ENCODE measurements around the gene DDX11. TPM values are rescaled to one million over a fixed set of nuclear protein-coding genes. Genes with fewer than 3 reads are reported as not detected.
"Not testable (repeated sequence)": the region's sequence is repeated elsewhere in the genome, so short reads cannot be mapped to it uniquely, and the experiment has no call there.

DDX11 gene
- polyA plus RNA-seq, 1 donor from 2014 or later = 22.3 TPM

DNA sequence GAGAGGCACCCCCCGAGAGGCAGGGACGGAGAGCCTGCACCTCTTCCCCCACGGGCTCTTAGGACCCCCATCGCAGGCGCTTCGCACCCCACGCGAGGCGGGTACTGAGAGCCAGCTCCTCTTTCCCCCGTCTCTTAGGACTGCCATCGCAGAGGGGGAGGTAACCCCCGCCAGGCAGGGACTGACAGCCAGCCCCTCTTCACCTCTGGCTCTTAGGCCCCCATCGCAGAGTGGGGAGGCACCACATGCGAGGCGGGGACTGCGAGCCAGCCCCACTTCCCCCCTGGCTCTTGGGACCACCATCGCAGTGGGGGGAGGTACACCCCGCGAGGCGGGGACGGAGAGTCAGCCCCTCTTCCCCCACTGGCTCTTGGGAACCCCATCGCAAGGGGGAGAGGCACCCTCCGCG lies 46.1 kb downstream of the DDX11 start:
- Mint-ChIP-seq H3K36me3 (no peaks in the 10 kb centered on the region), H3K9me3 (peaks cover 0 to 2% (median 0%) of the 10 kb centered on the region in 3 donors), H3K27ac (peak overlapping the region in 1 of 3 donors; percentile 73), H3K4me3 (peak overlapping the region in 1 of 4 donors; percentile 95), H3K27me3 (peaks cover 6% of the 10 kb centered on the region), H3K4me1 (peaks cover 0 to 7% (median 3%) of the 10 kb centered on the region in 3 donors)

DNA sequence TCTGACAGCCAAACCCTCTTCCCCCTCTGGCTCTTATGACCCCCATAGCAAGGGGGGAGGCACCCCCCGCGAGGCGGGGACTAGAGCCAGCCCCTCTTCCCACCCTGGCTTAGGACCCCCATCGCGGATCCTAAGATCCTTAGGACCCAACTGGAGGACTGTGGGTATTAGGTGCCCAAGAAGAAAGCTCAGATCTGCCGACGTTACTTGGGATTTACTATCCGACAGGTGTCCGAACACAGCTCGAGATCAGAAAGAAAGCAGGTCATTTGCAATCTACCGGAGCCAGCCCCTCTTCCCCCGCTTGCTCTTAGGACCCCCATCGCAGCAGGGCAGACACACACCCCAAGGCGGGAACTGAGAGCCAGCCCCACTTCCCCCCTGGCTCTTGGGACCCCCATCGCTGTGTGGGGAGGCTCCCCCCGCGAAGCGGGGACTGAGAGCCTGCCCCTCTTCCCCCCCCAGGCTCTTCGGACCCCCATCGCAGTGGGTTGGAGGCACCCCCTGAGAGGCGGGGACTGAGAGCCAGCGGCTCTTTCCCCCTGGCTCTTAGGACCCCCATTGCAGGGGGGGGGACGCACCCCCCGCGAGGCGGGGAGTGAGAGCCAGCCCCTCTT lies 46.8 kb downstream of the DDX11 start:
- Mint-ChIP-seq H3K27ac (no peak overlapping the region), H3K9me3 (peaks cover 0 to 2% (median 0%) of the 10 kb centered on the region in 3 donors), H3K4me3 (peak overlapping the region in 1 of 4 donors; percentile 61), H3K4me1 (peaks cover 0 to 7% (median 3%) of the 10 kb centered on the region in 3 donors), H3K27me3 (peaks cover 6% of the 10 kb centered on the region), H3K36me3 (no peaks in the 10 kb centered on the region)

DNA sequence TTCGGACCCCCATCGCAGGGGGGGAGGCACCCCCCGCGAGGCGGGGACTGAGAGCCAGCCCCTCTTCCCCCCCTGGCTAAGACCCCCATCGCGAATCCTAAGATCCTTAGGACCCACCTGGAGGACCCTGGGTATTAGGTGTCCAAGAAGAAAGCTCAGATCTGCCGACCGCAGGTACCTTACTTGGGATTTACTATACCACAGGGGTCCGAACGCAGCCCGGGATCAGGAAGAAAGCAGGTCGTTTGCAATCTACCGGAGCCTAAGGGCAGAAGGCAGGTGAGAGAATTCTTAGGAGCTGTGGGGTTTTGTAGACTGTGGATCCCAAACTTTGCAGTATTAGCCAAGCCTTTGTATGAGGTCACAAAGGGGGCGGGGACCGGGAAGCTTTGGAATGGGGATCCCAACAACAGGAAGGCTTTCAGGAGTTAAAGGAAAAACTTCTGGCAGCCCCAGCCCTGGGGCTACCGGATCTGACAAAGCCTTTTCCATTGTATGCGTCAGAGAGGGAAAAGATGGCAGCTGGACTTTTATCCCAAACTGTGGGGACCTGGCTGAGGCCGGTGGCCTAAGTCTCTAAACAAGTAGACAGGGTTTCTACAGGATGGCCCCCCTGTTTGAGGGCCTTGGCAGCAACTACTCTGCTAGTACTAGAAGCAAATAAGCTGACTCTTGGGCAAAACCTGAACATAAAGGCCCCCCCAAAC lies 47.5 kb downstream of the DDX11 start:
- H3K4me1 Mint-ChIP-seq, H3K27ac Mint-ChIP-seq, H3K4me3 Mint-ChIP-seq, H3K36me3 Mint-ChIP-seq, H3K9me3 Mint-ChIP-seq, H3K27me3 Mint-ChIP-seq: not testable (repeated sequence)

DNA sequence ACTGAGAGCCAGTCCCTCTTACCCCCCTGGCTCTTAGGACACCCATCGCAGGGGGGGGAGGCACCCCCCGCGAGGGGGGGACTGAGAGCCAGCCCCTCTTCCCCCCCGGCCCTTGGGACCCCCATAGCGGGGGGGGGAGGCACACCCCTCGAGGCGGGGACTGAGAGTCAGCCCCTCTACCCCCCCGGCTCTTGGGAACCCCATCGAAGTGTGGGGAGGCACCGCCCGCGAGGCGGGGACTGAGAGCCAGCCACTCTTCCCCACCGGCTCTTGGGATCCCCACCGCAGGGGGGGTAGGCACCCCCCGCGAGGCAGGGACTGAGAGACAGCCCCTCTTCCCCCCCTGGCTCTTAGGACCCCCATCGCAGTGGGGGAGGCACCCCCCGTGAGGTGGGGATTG lies 48.8 kb downstream of the DDX11 start:
- H3K27me3 Mint-ChIP-seq = peaks cover 3% of the 10 kb centered on the region
- H3K9me3 Mint-ChIP-seq = peaks cover 0 to 2% (median 0%) of the 10 kb centered on the region in 3 donors
- H3K4me3 Mint-ChIP-seq = no peak overlapping the region
- H3K4me1 Mint-ChIP-seq = no peaks in the 10 kb centered on the region
- no peaks in the 10 kb centered on the region for H3K36me3 Mint-ChIP-seq
- H3K27ac Mint-ChIP-seq = no peak overlapping the region

DNA sequence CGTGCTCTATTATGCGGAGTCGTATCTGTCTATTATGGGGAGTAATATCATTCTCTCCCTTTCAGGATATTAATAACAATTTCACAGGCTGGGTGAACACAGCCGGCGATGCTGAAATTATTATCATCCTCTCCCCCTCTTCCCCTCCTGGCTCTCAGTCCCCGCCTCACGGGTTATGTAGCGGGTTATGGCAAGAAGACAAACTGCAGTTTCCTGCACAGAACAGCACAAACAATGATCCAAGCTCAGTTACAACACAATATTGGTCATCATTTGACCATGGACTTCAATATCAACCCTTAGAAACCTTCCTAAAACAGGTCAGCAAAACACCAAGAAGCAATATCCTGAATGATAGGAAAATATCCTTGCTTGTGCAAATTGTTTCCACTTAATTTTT lies 50.5 kb downstream of the DDX11 start:
- not testable (repeated sequence) for H3K36me3 Mint-ChIP-seq, H3K27ac Mint-ChIP-seq, H3K4me1 Mint-ChIP-seq, H3K27me3 Mint-ChIP-seq, H3K9me3 Mint-ChIP-seq, H3K4me3 Mint-ChIP-seq

DNA sequence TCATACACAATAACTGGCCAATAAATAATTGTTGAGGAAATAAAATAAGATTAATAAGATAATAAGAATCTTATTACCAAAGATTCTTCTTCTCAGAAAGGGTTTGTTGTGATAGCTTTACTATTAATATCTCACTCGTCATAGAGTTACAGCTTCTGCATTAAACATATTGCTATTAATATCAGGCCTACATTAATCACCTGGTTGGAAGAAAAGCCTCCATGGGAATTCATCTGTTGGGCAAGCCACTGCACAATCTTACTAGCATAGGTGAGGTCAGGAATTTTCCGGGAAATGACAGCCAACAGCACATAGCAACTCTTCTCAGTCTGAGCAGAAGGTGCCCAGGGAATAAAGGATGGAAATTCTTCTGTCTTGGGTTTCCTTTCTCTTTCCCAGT lies 51.5 kb downstream of the DDX11 start:
- not testable (repeated sequence) for H3K27me3 Mint-ChIP-seq, H3K9me3 Mint-ChIP-seq, H3K4me1 Mint-ChIP-seq, H3K4me3 Mint-ChIP-seq, H3K27ac Mint-ChIP-seq, H3K36me3 Mint-ChIP-seq

DNA sequence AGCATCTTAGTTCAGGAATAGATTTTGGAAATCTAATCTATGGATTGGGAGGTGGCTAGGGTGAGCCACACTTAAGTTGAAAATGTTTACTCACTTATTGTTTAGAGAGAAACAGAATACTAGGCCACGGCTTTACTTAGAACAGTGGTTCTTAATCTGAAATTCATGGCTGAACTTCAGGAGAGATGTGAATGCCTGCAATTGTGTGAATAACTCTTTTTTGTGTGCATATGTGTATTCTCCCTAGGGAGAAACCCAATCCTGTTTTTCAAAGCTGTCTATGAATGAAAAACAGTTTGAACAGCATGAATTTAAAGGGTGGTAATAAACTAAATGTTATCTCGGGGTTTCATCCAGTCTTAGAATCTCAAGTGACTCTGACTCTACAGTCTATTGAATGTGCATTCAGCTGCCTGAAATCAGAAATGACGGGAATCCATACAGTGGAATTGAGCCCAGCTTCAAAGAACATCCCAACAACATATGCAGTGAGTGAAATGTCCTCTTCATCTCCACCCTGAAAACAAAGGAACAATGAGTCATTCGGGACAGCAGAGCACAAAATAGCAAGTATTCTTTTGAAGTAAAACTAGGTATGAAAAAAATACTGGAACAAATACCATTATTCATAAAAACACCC lies 53.7 kb downstream of the DDX11 start:
- H3K36me3 Mint-ChIP-seq = not testable (repeated sequence)

DNA sequence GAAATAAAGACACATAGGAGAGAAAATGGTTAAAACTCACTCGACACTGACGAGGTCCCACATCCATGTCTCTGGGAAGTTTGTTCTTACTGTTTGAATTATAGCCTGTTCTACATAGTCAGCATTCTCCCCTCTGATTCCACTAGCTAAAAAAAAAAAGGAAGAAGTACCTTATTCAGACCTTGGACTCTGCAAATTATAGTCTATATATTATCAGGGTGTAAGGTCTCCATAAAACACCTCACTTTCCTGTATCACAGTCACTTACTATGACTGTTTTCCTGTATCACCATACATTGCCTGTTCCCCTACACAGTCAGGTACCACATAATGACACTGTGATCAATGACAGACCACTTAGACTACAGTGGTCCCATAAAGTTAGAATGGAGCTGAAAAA lies 62.9 kb downstream of the DDX11 start:
- H3K27me3 Mint-ChIP-seq, H3K36me3 Mint-ChIP-seq, H3K9me3 Mint-ChIP-seq, H3K4me1 Mint-ChIP-seq, H3K27ac Mint-ChIP-seq, H3K4me3 Mint-ChIP-seq: not testable (repeated sequence)

More for the DNA sequence above, 53.7 kb downstream of the DDX11 start:
- not testable (repeated sequence) for H3K27me3 Mint-ChIP-seq, H3K9me3 Mint-ChIP-seq, H3K27ac Mint-ChIP-seq, H3K4me1 Mint-ChIP-seq, H3K4me3 Mint-ChIP-seq

DNA sequence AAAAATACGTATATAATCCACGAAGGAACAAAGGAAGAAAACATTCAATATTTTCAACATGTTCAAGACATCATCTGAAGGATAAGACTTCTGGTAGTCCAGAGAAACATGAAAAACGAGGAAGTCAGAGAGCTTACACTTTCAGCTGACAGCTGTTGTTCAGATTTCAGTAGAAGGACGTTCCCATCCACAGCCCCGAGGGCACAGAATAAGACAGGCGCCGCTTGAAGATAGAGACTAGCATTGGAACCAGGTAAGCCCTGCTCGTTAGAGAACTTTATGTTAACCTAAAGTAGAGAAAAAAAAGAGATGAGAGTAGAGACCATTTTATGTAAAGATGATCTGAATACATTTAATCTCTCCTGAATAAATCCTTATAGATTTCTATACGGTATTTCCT lies 71.1 kb downstream of the DDX11 start:
- H3K4me3 Mint-ChIP-seq, H3K4me1 Mint-ChIP-seq, H3K27ac Mint-ChIP-seq, H3K9me3 Mint-ChIP-seq, H3K27me3 Mint-ChIP-seq, H3K36me3 Mint-ChIP-seq: not testable (repeated sequence)

DNA sequence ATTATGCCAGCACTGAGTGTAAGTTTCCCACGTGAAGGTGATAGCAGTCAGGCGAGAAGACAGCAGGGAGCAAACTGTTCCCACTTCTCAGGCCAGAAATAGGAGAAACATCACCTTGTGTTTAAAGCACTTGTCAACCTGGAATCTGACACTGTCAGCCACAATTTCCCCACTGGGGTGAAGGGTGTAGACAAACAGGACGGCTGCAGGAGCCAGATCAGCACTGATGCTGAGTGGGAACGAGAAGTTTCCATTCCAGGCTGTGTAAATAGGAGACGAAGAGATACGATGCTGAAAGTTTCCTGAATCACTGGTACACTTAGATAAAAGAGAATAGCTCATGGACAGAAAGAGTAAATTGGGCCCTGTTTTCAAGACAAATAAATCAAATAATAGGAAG lies 71.6 kb downstream of the DDX11 start:
- H3K9me3 Mint-ChIP-seq, H3K4me1 Mint-ChIP-seq, H3K27ac Mint-ChIP-seq, H3K4me3 Mint-ChIP-seq, H3K36me3 Mint-ChIP-seq, H3K27me3 Mint-ChIP-seq: not testable (repeated sequence)

DNA sequence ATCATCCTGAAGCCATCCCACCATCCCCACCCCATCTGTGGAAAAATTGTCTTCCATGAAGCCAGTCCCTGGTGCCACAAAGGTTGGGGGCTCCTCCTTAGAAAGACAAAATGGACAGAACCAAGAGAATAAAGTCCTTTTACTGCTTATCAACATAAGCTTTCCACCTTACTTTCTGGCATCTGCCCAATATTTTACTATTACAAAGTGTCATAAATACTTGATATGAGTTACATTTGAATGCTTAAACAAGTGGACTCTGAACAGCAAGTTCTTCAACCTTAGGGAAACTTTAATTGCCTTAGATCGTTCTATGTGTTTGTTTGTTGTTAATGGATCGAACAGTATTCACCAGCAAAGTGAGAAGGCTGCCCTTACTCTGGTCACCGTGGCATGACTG lies 73.8 kb downstream of the DDX11 start:
- H3K36me3 Mint-ChIP-seq, H3K9me3 Mint-ChIP-seq, H3K27ac Mint-ChIP-seq, H3K4me3 Mint-ChIP-seq, H3K4me1 Mint-ChIP-seq: not testable (repeated sequence)
- peaks cover 11% of the 10 kb centered on the region for H3K27me3 Mint-ChIP-seq

DNA sequence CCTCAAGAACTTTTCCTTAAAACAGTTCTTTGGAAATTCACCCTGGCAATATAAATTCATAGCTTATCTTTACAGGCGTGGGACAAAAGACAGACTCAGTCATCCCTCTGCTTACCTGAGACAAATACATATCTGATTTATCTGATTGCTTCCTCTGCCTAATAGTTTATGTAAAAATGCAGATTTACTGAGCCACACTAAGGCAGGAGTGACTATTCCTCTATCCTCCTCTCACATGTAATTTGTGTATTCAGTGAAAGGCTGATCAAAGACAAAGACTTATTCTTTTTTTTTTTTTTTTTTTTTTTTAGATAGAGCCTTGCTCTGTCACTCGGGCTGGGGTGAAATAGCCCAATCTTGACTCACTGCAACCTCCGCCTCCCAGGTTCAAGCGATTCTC lies 77.1 kb downstream of the DDX11 start:
- not testable (repeated sequence) for H3K4me3 Mint-ChIP-seq, H3K36me3 Mint-ChIP-seq, H3K9me3 Mint-ChIP-seq, H3K4me1 Mint-ChIP-seq, H3K27ac Mint-ChIP-seq
- H3K27me3 Mint-ChIP-seq = peaks cover 16% of the 10 kb centered on the region

Other genes with a start within 250 kb of the DDX11 start
- gene TSPAN11, start 147.1 kb upstream of the DDX11 start, polyA plus RNA-seq = not detected